GM12891 (cell line): ENCODE data around the gene ZIK1. TPM values are rescaled to one million over a fixed set of nuclear protein-coding genes. Genes with fewer than 3 reads are reported as not detected.

Source experiments
- DNase-seq: peaks from one replicate; pipeline ENCODE4 v3.0.0; 2011; ENCODE audit warnings: low spot score; ENCODE audit not compliant: insufficient read length
- FAIRE-seq: peaks from 2 replicates; lab custom pipeline; 2011; peaks lifted over from hg19 to GRCh38; lab: Jason Lieb, UNC
- PAX5 ChIP-seq: IDR thresholded peaks from 2 replicates; pipeline ENCODE4 v1.6.1; 2011; ENCODE audit warnings: low read length, moderate library complexity, mild to moderate bottlenecking; ENCODE audit not compliant: insufficient read depth, severe bottlenecking
- POLR2A ChIP-seq: IDR thresholded peaks from 2 replicates; pipeline ENCODE4 v1.6.1; 2011; ENCODE audit warnings: low read depth, low read length, control low read depth
- POLR2AphosphoS5 ChIP-seq: IDR thresholded peaks from 2 replicates; pipeline ENCODE4 v1.6.1; 2011; ENCODE audit warnings: low read depth, low read length, control low read depth
- POU2F2 ChIP-seq: IDR thresholded peaks from 2 replicates; pipeline ENCODE4 v1.6.1; 2011; ENCODE audit warnings: low read depth, mild to moderate bottlenecking, control low read depth, low read length, moderate library complexity
- SPI1 ChIP-seq: IDR thresholded peaks from 2 replicates; pipeline ENCODE4 v1.6.1; 2011; ENCODE audit warnings: low read depth, low read length, control low read depth
- TAF1 ChIP-seq: IDR thresholded peaks from 2 replicates; pipeline ENCODE4 v1.6.1; 2011; ENCODE audit warnings: low read depth, low read length, control low read depth
- polyA plus RNA-seq: library from polyadenylated mRNA; unstranded; fragments of >200 nt; gene quantifications from one replicate; pipeline ENCODE4 v1.2.1, GENCODE V29; 2012; ENCODE audit warnings: low read depth, missing spikeins, inconsistent platforms; ENCODE audit not compliant: missing spikeins

The ZIK1 gene
- 4.5 TPM for polyA plus RNA-seq

GRCh38 chr19:57583521-57584416 is at the start of gene ZIK1:
TSS of gene ZIK1 (plus strand) at chr19:57584145. CDS start at chr19:57584357, 212 bp downstream.
- TF ChIP-seq POLR2A (no peak), SPI1 (no peak), TAF1 (peak; percentile 38; the same call in 1 of the 2 replicates), POLR2AphosphoS5 (peak; percentile 46; the same call in 1 of the 2 replicates), PAX5 (no peak), POU2F2 (0 out of 2 replicates have a peak, but pooled peaks have one; percentile 9)
- DNase-seq (peak; percentile 98), FAIRE-seq (peak; percentile 92)

- no peak for DNase-seq
- FAIRE-seq, result no peak
- TF ChIP-seq TAF1 (no peak), POU2F2 (no peak), SPI1 (no peak), POLR2A (no peak), POLR2AphosphoS5 (no peak), PAX5 (no peak)
These were observed 45.9 kb upstream of the ZIK1 start for GRCh38 chr19:57537953-57538547.

GRCh38 chr19:57546513-57546912 is 37.4 kb upstream of the ZIK1 start:
- FAIRE-seq, result no peak

DNA sequence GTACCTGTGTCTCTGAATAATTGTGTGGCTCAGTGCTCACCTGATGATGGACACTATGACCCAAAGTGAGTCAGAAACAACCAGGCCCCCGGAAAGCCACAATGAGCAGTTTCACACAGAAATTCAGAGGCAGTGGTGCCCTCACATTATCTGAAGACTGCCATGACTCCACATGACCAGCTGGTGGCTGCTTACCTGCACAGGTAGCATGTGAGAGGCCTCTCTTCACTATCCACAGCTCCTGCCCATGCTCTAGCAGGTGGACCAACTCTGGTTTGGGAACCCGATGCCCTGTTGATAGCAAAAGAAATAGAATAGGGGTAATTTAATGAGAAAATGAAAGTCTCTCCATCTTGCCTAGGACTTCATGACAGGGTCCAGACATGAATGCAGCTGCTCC is 31.5 kb upstream of the ZIK1 start:
- TF ChIP-seq SPI1 (no peak), PAX5 (no peak), POLR2AphosphoS5 (no peak), POLR2A (no peak), POU2F2 (no peak), TAF1 (no peak)
- no peak for FAIRE-seq
- no peak for DNase-seq

More at GRCh38 chr19:57546513-57546912, 37.4 kb upstream of the ZIK1 start:
- DNase-seq, result no peak
- TF ChIP-seq POLR2AphosphoS5, result no peak
- TF ChIP-seq POU2F2, result no peak
- TF ChIP-seq SPI1, result no peak
- no peak for TF ChIP-seq TAF1
- TF ChIP-seq PAX5, result no peak
- no peak for TF ChIP-seq POLR2A

DNA sequence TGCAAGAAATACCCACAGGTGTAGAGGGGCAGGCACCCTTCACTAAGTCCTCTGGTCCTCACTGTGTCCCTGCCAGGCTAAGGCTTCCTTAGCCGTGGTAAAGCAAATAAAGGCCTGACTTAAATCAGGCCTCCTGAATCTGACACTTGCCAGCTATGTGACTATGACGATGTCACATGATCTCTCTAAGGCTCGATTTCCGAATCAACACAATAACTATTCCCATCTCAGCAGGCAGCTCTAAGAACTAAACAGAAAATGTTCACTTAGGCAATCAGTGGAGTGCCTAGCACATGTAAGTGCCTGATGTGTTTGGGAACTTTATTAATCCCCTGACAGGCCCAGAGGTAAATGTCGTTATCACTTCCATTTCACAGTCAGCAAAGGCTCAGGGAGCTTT is 26.3 kb upstream of the ZIK1 start:
- no peak for DNase-seq
- TF ChIP-seq TAF1, result no peak
- no peak for TF ChIP-seq POU2F2
- TF ChIP-seq PAX5, result no peak
- no peak for TF ChIP-seq POLR2AphosphoS5
- no peak for TF ChIP-seq POLR2A
- TF ChIP-seq SPI1, result no peak
- FAIRE-seq, result no peak

GRCh38 chr19:57558525-57558924 is 25.4 kb upstream of the ZIK1 start:
- no peak for DNase-seq
- peak; percentile 81 for FAIRE-seq
- TF ChIP-seq SPI1 (no peak), TAF1 (no peak), POLR2AphosphoS5 (no peak), PAX5 (no peak), POU2F2 (no peak), POLR2A (no peak)

GRCh38 chr19:57559008-57559403 is 24.9 kb upstream of the ZIK1 start:
- DNase-seq (peak; percentile 24), FAIRE-seq (no peak)
- TF ChIP-seq POLR2A, result no peak
- TF ChIP-seq POU2F2, result no peak
- TF ChIP-seq TAF1, result no peak
- TF ChIP-seq POLR2AphosphoS5, result no peak
- no peak for TF ChIP-seq SPI1

DNA sequence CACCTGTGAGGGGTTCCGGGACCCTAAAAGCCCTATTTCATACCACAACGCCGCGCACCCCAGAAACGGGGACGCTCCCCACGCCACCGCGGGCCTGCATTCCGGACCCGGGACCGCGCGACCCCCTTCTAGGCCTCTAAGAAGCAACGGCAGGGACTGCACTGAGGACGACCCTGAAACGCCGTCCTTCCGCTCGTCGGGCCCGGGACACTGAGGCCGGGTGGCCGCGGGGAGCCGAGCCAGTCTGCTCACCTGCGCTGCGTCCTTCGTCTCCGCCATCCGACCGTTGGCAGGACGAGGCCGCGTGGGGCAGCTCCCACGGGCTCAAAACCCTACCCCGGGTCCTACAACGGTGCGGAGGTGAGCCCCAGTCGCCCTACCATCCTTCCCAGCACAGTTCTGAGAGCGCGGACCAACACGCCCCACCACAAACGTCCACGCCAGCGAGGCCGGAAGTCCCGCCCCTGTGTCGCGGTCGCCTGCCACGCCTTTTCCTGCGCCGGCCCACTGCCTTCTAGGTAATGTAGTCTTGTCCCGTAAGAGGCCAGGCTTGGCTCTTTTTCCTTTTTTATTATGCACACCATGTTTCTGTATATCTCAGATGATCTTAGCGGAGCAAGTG is 24.4 kb upstream of the ZIK1 start, which contains the start of gene ZNF550:
Gene ZNF550 (minus strand): TSS at position 460 of the 622 bp plus-strand sequence. CDS start 181 bp downstream, at position 279.
- FAIRE-seq, result peak; percentile 96

More for the DNA sequence above, 24.4 kb upstream of the ZIK1 start, which contains the start of gene ZNF550:
- DNase-seq, result peak; percentile 91
- TF ChIP-seq TAF1, result peak; percentile 69; the same call in 1 of the 2 replicates
- TF ChIP-seq SPI1, result no peak
- no peak for TF ChIP-seq POU2F2
- no peak for TF ChIP-seq PAX5
- peak; percentile 58; the same call in 1 of the 2 replicates for TF ChIP-seq POLR2AphosphoS5
- peak; percentile 53 for TF ChIP-seq POLR2A
